ENCODE measurements around the gene CCNJL. TPM values are rescaled to one million over a fixed set of nuclear protein-coding genes. Genes with fewer than 3 reads are reported as not detected.

The CCNJL gene
- total RNA-seq: 10 to 100 TPM in 1 of 2 donors, 1 to 10 TPM in 1; 5.6 to 20.1 TPM

- ATAC-seq (peak; percentile 80 to 91), DNase-seq (ENCODE audit: low spot score) (peak; percentile 82)
- Mint-ChIP-seq H3K9me3 (no peaks in the 10 kb centered on the region), H3K36me3 (no peaks in the 10 kb centered on the region), H3K27ac (peak within 1 kb of the TSS; percentile 39 to 87), H3K4me3 (peak within 1 kb of the TSS; percentile 93), H3K27me3 (peaks cover 0 to 24% of the 10 kb centered on the region in 2 donors), H3K4me1 (ENCODE audit: low read depth in 2 of 2) (peaks cover 6 to 24% of the 10 kb centered on the region in 2 donors)
Observed at GRCh38 chr5:160312134-160312959, at the start of gene CCNJL. Gene CCNJL, minus strand, starts transcription at chr5:160312564. Its CDS starts 641 bp downstream, at chr5:160311923.

- DNase-seq (ENCODE audit: low spot score): no peak
- Mint-ChIP-seq H3K27ac (no peak overlapping the region), H3K4me3 (no peak overlapping the region), H3K9me3 (no peaks in the 10 kb centered on the region), H3K4me1 (ENCODE audit: low read depth in 2 of 2) (no peaks in the 10 kb centered on the region), H3K27me3 (peaks cover 0 to 7% of the 10 kb centered on the region in 2 donors), H3K36me3 (no peaks in the 10 kb centered on the region)
- no peak for ATAC-seq
Observed at GRCh38 chr5:160361624-160362228, 49.4 kb upstream of the CCNJL start.

GRCh38 chr5:160360310-160360709 lies 47.9 kb upstream of the CCNJL start:
- ATAC-seq (no peak), DNase-seq (ENCODE audit: low spot score) (no peak)
- no peaks in the 10 kb centered on the region for H3K9me3 Mint-ChIP-seq
- no peaks in the 10 kb centered on the region for H3K36me3 Mint-ChIP-seq
- no peaks in the 10 kb centered on the region for H3K4me1 Mint-ChIP-seq (ENCODE audit: low read depth in 2 of 2)
- H3K27ac Mint-ChIP-seq: no peak overlapping the region
- peaks cover 0 to 7% of the 10 kb centered on the region in 2 donors for H3K27me3 Mint-ChIP-seq
- H3K4me3 Mint-ChIP-seq: no peak overlapping the region

GRCh38 chr5:160359816-160360215 lies 47.5 kb upstream of the CCNJL start:
- no peak overlapping the region for H3K27ac Mint-ChIP-seq
- ATAC-seq (no peak), DNase-seq (ENCODE audit: low spot score) (no peak)

GRCh38 chr5:160359242-160359641 lies 46.9 kb upstream of the CCNJL start:
- no peaks in the 10 kb centered on the region for H3K4me1 Mint-ChIP-seq (ENCODE audit: low read depth in 2 of 2)
- ATAC-seq: no peak

More at GRCh38 chr5:160359816-160360215, 47.5 kb upstream of the CCNJL start:
- H3K4me1 Mint-ChIP-seq (ENCODE audit: low read depth in 2 of 2): no peaks in the 10 kb centered on the region
- no peaks in the 10 kb centered on the region for H3K9me3 Mint-ChIP-seq
- H3K4me3 Mint-ChIP-seq: no peak overlapping the region
- peaks cover 0 to 7% of the 10 kb centered on the region in 2 donors for H3K27me3 Mint-ChIP-seq
- H3K36me3 Mint-ChIP-seq: no peaks in the 10 kb centered on the region

GRCh38 chr5:160357861-160358411 lies 45.6 kb upstream of the CCNJL start:
- Mint-ChIP-seq H3K9me3 (no peaks in the 10 kb centered on the region), H3K4me3 (no peak overlapping the region), H3K4me1 (ENCODE audit: low read depth in 2 of 2) (no peaks in the 10 kb centered on the region), H3K36me3 (no peaks in the 10 kb centered on the region), H3K27ac (no peak overlapping the region), H3K27me3 (peaks cover 0 to 7% of the 10 kb centered on the region in 2 donors)
- DNase-seq (ENCODE audit: low spot score) (no peak), ATAC-seq (no peak)

More at GRCh38 chr5:160359242-160359641, 46.9 kb upstream of the CCNJL start:
- H3K27me3 Mint-ChIP-seq: peaks cover 0 to 7% of the 10 kb centered on the region in 2 donors
- H3K36me3 Mint-ChIP-seq: no peaks in the 10 kb centered on the region
- H3K9me3 Mint-ChIP-seq: no peaks in the 10 kb centered on the region
- H3K4me3 Mint-ChIP-seq: no peak overlapping the region
- no peak for DNase-seq (ENCODE audit: low spot score)
- no peak overlapping the region for H3K27ac Mint-ChIP-seq

GRCh38 chr5:160357394-160357793 lies 45.0 kb upstream of the CCNJL start:
- Mint-ChIP-seq H3K27me3 (peaks cover 0 to 7% of the 10 kb centered on the region in 2 donors), H3K27ac (no peak overlapping the region), H3K36me3 (no peaks in the 10 kb centered on the region), H3K9me3 (no peaks in the 10 kb centered on the region), H3K4me1 (ENCODE audit: low read depth in 2 of 2) (no peaks in the 10 kb centered on the region), H3K4me3 (no peak overlapping the region)
- ATAC-seq (no peak), DNase-seq (ENCODE audit: low spot score) (no peak)

GRCh38 chr5:160356550-160357347 lies 44.4 kb upstream of the CCNJL start:
- Mint-ChIP-seq H3K27ac (no peak overlapping the region), H3K9me3 (no peaks in the 10 kb centered on the region), H3K27me3 (peaks cover 0 to 7% of the 10 kb centered on the region in 2 donors)

GRCh38 chr5:160354666-160355065 lies 42.3 kb upstream of the CCNJL start:
- DNase-seq (ENCODE audit: low spot score): no peak
- H3K4me1 Mint-ChIP-seq (ENCODE audit: low read depth in 2 of 2): no peaks in the 10 kb centered on the region
- peaks cover 0 to 7% of the 10 kb centered on the region in 2 donors for H3K27me3 Mint-ChIP-seq
- no peak overlapping the region for H3K27ac Mint-ChIP-seq
- H3K36me3 Mint-ChIP-seq: no peaks in the 10 kb centered on the region
- no peak overlapping the region for H3K4me3 Mint-ChIP-seq
- ATAC-seq: no peak
- H3K9me3 Mint-ChIP-seq: no peaks in the 10 kb centered on the region

More at GRCh38 chr5:160356550-160357347, 44.4 kb upstream of the CCNJL start:
- ATAC-seq (no peak), DNase-seq (ENCODE audit: low spot score) (no peak)
- Mint-ChIP-seq H3K4me1 (ENCODE audit: low read depth in 2 of 2) (no peaks in the 10 kb centered on the region), H3K36me3 (no peaks in the 10 kb centered on the region), H3K4me3 (no peak overlapping the region)

- no peak overlapping the region for H3K27ac Mint-ChIP-seq
- H3K9me3 Mint-ChIP-seq: no peaks in the 10 kb centered on the region
- H3K36me3 Mint-ChIP-seq: no peaks in the 10 kb centered on the region
- DNase-seq (ENCODE audit: low spot score) (no peak), ATAC-seq (no peak)
- no peak overlapping the region for H3K4me3 Mint-ChIP-seq
- no peaks in the 10 kb centered on the region for H3K4me1 Mint-ChIP-seq (ENCODE audit: low read depth in 2 of 2)
- H3K27me3 Mint-ChIP-seq: peaks cover 2 to 7% of the 10 kb centered on the region in 2 donors
Observed at GRCh38 chr5:160353379-160353778, 41.0 kb upstream of the CCNJL start.

- no peaks in the 10 kb centered on the region for H3K9me3 Mint-ChIP-seq
- ATAC-seq (no peak), DNase-seq (ENCODE audit: low spot score) (no peak)
- H3K27me3 Mint-ChIP-seq: peaks cover 2 to 3% of the 10 kb centered on the region in 2 donors
- H3K4me1 Mint-ChIP-seq (ENCODE audit: low read depth in 2 of 2): no peaks in the 10 kb centered on the region
- H3K4me3 Mint-ChIP-seq: no peak overlapping the region
- H3K27ac Mint-ChIP-seq: no peak overlapping the region
- H3K36me3 Mint-ChIP-seq: no peaks in the 10 kb centered on the region
Observed at GRCh38 chr5:160352308-160352707, 39.9 kb upstream of the CCNJL start.

- Mint-ChIP-seq H3K4me1 (ENCODE audit: low read depth in 2 of 2) (no peaks in the 10 kb centered on the region), H3K9me3 (no peaks in the 10 kb centered on the region), H3K4me3 (no peak overlapping the region), H3K27ac (no peak overlapping the region), H3K36me3 (no peaks in the 10 kb centered on the region), H3K27me3 (peaks cover 0 to 3% of the 10 kb centered on the region in 2 donors)
- DNase-seq (ENCODE audit: low spot score): no peak
- no peak for ATAC-seq
Observed at GRCh38 chr5:160349935-160350303, 37.6 kb upstream of the CCNJL start.

- Mint-ChIP-seq H3K4me3 (no peak overlapping the region), H3K9me3 (no peaks in the 10 kb centered on the region), H3K4me1 (ENCODE audit: low read depth in 2 of 2) (no peaks in the 10 kb centered on the region), H3K27me3 (peaks cover 0 to 3% of the 10 kb centered on the region in 2 donors), H3K27ac (no peak overlapping the region), H3K36me3 (no peaks in the 10 kb centered on the region)
- ATAC-seq: no peak
- DNase-seq (ENCODE audit: low spot score): no peak
Observed at GRCh38 chr5:160349249-160349934, 37.0 kb upstream of the CCNJL start.

Measured in natural killer cell treated with Interleukin-12 subunit alpha and Interleukin-12 subunit beta and Interleukin-15 and Interleukin-18, amount 100 ng/mL, for 72 hours (primary cell).